Fibroblast of skin of left biceps (primary cell): ENCODE data around the gene BSDC1.

Source experiments
- DNase-seq, 2 experiments: peaks; one replicate each; pipeline ENCODE4 v3.0.0-alpha.2; 2013; ENCODE audit warnings: low read depth in 2 of 2

Gene BSDC1

DNA sequence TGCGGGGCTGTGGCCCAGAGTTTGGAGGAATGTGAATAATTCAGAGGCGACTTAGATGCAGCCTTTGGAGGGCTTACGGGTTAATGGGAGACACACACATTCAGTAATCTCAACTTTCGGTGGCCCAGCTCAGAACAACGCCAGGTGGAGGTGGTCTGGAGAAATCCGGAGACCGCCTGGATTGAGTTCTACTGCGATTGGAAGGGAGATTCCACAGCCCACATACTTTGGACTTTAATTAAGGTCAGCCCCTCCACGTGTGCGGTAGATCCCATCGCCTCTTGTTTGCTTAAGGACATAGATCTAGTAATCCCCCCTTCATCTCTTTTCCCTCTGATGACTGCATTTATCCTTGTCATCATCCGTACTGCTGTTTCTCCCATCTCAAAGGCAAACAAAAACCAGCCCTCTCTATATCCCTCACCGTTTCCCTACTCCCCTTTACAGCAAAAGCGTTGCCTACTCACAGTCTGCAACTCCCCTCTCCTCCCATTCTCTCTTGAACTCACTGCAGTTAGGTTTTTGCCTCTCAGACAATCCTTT is 720 bp upstream of the BSDC1 start:
- DNase-seq: no peak

GRCh38 chr1:32393832-32394140 is 455 bp downstream of the BSDC1 start:
- DNase-seq: no peak

- no peak for DNase-seq
Observed at GRCh38 chr1:32393136-32393535, 1.1 kb downstream of the BSDC1 start.

GRCh38 chr1:32392325-32392724 is 1.9 kb downstream of the BSDC1 start:
- DNase-seq: no peak

- DNase-seq: no peak
Observed at GRCh38 chr1:32390904-32391870, 3.1 kb downstream of the BSDC1 start.

DNA sequence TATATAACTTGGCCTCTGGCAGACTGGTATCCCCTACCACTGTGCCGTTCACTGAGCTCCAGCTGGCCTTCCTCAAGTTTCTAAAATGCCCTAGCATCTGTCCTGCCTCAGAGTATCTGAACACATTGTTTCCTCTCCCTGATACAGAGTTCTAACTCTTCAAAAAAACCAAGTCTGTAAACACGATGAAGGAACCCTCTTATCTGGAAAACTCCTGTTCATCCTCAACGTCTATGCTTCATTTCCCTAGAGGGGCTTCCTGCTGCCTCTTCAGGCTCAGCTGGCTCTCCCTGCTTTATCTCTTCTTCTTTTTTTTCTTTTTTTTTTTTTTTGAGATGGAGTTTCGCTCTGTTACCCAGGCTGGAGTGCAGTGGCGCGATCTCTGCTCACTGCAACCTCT is 5.6 kb downstream of the BSDC1 start:
- no peak for DNase-seq

- no peak for DNase-seq
Observed at GRCh38 chr1:32386676-32387392, 7.4 kb downstream of the BSDC1 start.

DNA sequence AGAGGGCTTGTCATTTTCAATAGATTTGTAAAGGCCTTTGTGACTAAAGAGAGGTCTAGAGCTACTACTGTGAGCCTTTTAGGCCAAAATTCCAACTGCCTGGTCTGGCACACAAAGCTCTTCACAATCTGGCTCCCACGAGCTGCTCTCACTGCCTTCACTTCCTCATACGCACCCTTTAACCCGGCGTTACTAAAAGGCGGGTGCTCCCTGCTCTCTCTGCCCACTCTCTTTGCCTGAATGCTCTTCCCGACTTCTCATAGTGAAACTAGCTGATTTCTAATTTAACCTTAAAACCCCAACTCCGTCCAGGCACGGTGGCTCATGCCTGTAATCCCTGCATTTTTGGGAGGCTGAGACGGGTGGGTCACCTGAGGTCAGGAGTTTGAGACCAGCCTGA is 14.2 kb downstream of the BSDC1 start:
- DNase-seq: no peak

DNA sequence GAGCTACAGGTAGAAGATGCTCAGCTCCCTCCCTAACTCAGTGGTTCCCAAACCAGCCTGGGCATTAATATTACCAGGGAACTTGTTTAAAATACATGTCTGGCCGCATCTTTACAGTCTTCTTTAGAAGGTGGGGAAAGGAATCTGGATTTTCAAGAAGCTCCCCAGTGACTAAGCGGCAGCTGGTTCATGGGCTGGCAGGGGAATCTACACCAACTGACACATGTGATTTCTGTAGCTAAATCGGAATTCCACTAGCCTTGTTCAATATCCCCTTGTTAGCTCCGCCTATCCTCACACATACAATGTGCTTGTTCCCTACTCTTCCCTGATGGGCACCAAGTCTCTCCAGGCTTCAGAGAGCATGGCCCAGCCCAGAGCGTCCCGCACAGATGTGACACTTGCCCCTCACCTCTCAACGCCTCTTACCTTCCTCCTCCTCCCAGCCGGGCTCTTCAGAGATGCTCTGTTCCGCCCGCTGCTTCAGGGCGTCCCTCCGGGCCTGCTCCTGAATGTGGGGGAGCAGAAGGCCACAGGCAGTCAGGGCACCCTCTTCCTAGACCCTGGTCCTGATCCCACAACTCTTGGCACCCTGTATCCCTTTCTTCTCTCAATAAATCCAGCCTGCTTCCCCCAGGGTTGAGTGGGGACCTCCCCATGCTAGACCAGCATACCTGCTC is 16.6 kb downstream of the BSDC1 start:
- DNase-seq: no peak

GRCh38 chr1:32376199-32376598 is 18.0 kb downstream of the BSDC1 start:
- no peak for DNase-seq

GRCh38 chr1:32373996-32374592 is 20.1 kb downstream of the BSDC1 start:
- no peak for DNase-seq

DNA sequence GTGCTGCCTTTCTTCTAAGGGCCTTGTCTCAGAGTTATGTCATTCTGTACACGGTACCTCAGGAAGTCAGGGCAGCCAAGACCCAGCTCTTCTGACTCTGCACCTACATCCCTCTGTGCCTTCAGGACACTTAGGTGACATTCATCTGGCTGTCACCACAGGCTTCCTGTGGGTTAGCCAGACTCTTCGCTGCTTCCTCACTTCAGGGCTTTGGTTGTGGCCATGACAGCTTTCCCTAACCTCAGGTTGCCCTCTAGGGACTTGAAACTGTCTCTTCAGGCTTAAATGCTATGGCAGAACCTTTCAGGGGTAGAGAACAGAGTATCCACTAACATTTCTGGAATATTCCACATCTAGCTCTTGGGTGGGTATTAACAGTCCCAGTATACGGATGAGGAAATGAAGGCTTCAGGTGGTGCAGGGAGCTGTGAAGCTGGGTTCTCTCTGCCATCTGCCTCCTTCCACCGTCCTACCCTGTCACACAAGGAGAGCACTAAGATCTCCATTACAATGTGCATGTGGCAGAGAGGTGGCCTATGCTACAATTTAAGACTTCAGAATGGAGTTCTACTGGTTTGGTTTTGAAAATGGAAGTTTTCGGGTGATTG is 22.0 kb downstream of the BSDC1 start:
- DNase-seq: no peak

DNA sequence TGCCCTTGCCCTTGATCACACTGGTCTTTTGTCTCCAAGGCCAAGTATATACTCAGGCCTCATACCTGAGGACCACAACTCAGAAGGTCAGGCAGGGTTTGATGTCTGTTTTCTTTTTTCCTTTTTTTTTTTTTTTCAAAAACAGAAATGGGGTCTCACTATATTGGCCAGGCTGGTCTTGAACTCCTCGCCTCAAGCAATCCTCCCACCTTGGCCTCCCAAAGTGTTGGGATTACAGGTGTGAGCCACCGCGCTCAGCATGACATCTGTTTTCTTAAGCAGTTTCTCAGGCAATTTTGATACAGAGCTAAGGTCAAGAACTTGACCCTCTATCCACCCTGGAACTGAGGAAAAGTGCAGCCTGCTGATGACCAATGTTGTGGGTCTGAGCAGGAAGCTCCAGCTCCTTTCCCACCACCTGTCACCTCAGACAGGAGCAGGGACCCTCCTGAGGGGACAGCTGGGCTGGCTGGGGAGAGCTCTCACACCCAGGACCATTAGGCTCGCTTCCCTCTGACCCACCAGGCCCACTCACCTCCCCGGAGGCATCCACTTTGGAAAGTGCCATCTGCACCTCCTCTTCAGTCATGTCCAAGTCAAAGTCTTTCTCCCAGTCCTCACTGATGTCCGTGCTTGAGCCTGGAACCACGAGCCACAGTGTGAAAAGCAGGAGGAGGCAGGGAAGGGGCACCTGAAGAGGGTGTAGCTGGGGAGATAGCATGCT is 26.2 kb downstream of the BSDC1 start:
- no peak for DNase-seq

DNA sequence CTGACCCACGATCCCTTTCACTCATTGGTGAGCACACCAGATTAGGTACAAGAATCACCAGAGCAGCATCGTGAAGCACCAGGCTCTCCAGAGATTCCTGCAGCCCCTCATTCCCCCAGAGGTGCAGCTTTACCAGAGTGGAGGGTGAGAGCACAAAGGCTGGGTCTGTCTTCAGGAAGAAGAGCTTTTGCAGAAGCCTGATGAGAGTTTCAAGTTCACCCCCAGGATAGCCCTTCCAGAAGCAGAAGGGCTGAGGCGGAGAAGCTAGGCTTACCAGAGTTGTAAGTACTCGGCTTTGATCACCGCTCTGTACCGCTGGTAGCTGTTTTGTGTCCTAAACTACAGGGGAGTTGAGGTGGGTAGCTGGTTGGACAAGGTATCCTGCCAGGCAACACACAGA is 28.8 kb downstream of the BSDC1 start:
- no peak for DNase-seq

DNA sequence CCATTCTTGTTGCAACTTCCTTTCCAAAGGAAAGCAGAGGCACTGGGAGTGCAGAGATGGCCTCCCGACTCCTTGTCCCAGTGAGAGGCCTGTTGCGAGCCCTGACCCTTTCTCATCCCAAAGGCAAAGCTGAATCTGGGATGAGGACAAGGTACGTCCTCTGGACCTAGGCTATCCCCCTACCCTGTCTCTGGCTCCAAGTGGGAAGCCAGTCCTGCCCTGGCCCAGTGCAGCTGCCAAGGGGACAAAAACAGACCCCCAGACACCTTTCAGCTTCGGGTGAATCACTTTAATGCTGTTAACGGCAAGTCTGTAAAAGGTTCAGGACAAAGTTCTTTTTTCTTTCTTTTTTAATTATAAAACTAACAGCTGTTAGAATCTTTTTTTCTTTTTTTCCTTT is 29.4 kb downstream of the BSDC1 start:
- no peak for DNase-seq

DNA sequence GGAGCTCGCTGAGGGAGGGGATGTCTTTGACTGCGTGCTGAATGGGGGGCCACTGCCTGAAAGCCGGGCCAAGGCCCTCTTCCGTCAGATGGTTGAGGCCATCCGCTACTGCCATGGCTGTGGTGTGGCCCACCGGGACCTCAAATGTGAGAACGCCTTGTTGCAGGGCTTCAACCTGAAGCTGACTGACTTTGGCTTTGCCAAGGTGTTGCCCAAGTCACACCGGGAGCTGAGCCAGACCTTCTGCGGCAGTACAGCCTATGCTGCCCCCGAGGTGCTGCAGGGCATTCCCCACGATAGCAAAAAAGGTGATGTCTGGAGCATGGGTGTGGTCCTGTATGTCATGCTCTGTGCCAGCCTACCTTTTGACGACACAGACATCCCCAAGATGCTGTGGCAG is 30.5 kb downstream of the BSDC1 start:
- no peak for DNase-seq

GRCh38 chr1:32362474-32363313 is 31.5 kb downstream of the BSDC1 start, which contains the start of the genes FAM229A and TSSK3:
TSS of gene FAM229A (minus strand) at chr1:32362485. CDS start at chr1:32362091, 394 bp downstream.
TSS of gene TSSK3 (plus strand) at chr1:32362539. CDS start at chr1:32362702, 163 bp downstream.
- no peak for DNase-seq

DNA sequence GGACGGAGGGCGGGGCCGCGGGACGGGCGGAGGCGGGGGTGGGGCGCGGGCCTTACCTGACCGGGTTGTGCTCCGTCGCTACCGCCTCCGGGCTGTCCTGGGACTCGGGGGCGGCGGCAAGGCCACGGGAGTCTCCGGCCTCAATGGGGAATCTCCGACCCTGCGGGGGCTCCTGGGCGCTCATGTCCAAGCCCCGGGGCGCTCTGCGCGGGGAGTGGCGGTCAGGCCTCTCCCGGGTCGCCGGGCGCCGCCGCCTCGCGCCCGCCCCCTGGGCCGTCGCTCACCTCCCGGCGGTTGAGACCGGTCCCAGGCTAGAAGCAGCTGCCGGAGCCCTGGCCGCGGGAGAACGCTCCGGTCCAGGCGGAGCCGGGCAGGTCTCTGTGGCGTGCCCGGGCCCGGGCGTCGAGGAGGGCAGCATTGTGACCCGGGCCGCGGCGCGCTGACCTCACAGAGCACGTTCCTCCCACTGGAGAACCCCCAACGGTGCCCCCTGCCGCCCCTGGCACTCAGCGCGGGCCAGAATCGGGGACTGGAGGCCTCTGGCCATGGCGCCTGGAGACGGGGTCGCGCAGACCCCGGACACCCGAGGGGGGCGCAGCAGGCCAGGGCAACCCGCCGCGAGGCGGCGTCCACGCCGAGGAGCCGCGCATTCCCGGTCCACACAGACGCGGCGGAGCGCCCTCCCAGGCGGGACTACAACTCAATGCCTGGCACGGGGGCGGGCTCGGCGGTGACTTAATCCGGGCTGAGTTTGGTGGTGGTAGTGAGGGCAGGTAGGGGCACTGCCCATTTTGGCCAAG is 32.4 kb downstream of the BSDC1 start:
- DNase-seq: no peak

DNA sequence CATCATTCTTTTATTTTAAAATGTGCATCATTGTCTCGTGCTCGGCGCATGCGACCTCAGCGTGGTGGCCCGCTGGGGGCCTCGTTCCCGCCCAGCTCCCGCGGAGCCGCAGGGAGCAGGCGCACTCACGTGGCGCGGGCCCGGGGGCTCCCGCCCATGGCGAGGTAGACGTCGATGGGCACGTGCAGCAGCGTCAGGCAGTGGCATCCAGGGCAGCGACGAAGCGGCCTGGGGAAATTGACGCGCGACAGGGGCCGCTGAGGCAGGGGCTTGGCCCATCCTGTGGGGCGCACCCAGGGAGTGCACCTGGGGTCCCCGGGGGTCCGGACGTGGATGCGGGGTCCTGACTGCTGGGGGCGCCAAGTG is 33.0 kb downstream of the BSDC1 start:
- DNase-seq: no peak
